Activated B cell treated with CpG ODN at 0.5 μM for 24 hours (primary cell): ENCODE results near the gene ALPL. TPM values are rescaled to one million over a fixed set of nuclear protein-coding genes. Genes with fewer than 3 reads are reported as not detected.

Experiments used
- ATAC-seq: fragments of 200-7000 bp; cut with Tn5 transposase; one replicate; pipeline ENCODE4 v1.10.0; 2021; ENCODE audit warnings: low read depth, mild to moderate bottlenecking, moderate library complexity
- CTCF ChIA-PET: fragments of 350-600 bp; sonication (Branson Sonifier 250); formaldehyde crosslinking; loops from one replicate; lab custom pipeline; 2021; ENCODE audit warnings: antibody characterized with exemption; lab: Charles Lee
- POLR2A ChIA-PET: fragments of 350-600 bp; sonication (Branson Sonifier 250); formaldehyde crosslinking; loops from one replicate; lab custom pipeline; 2021; ENCODE audit warnings: antibody characterized with exemption; lab: Charles Lee
- DNase-seq: peaks from one replicate; pipeline ENCODE4 v3.0.0; 2022
- H3K27ac Mint-ChIP-seq: one replicate; pipeline ENCODE4 v1.8.0; 2020; ENCODE audit warnings: mixed read lengths
- H3K27me3 Mint-ChIP-seq: one replicate; pipeline ENCODE4 v1.8.0; 2021; ENCODE audit warnings: mixed read lengths
- H3K36me3 Mint-ChIP-seq: one replicate; pipeline ENCODE4 v1.8.0; 2021; ENCODE audit warnings: low read depth, mixed read lengths
- H3K4me1 Mint-ChIP-seq: one replicate; pipeline ENCODE4 v1.8.0; 2021; ENCODE audit warnings: mixed read lengths
- H3K4me3 Mint-ChIP-seq: one replicate; pipeline ENCODE4 v1.8.0; 2020; ENCODE audit warnings: mild to moderate bottlenecking, mixed read lengths
- H3K9me3 Mint-ChIP-seq: one replicate; pipeline ENCODE4 v1.8.0; 2020; ENCODE audit warnings: mixed read lengths
- CTCF ChIP-seq: fragments of 200-600 bp; IDR thresholded peaks from one replicate; pipeline ENCODE4 v1.8.0; 2022; ENCODE audit warnings: antibody characterized with exemption, mild to moderate bottlenecking
- intact Hi-C: fragments of 100-400 bp; cut with micrococcal nuclease; formaldehyde crosslinking; loops from one replicate; pipeline ENCODE4 v1.15.1; 2024
- total RNA-seq: library from RNA; stranded (reverse); gene quantifications from 2 replicates; pipeline ENCODE4 v1.2.3, GENCODE V29; 2022

ALPL gene
- total RNA-seq, 1 donor from 2014 or later = 14.7 TPM

- no peak for TF ChIP-seq CTCF
- intact Hi-C loops = no loop called here
- Mint-ChIP-seq H3K4me1 (no peaks in the 10 kb centered on the region), H3K4me3 (no peak overlapping the region), H3K27ac (no peak overlapping the region), H3K36me3 (no peaks in the 10 kb centered on the region), H3K9me3 (no peaks in the 10 kb centered on the region), H3K27me3 (no peaks in the 10 kb centered on the region)
- CTCF ChIA-PET = no interaction called here
- POLR2A ChIA-PET = no interaction called here
- DNase-seq (no peak), ATAC-seq (no peak)
Observed at GRCh38 chr1:21546122-21546825, 37.1 kb downstream of the ALPL start.

- peaks cover 2% of the 10 kb centered on the region for H3K27me3 Mint-ChIP-seq
Observed at GRCh38 chr1:21547876-21548275, 38.7 kb downstream of the ALPL start.

GRCh38 chr1:21550097-21550496 lies 40.9 kb downstream of the ALPL start:
- no peaks in the 10 kb centered on the region for H3K9me3 Mint-ChIP-seq
- no peaks in the 10 kb centered on the region for H3K36me3 Mint-ChIP-seq
- CTCF ChIA-PET = no interaction called here
- no peak overlapping the region for H3K27ac Mint-ChIP-seq
- peaks cover 9% of the 10 kb centered on the region for H3K4me1 Mint-ChIP-seq
- H3K27me3 Mint-ChIP-seq = peaks cover 2% of the 10 kb centered on the region
- POLR2A ChIA-PET = no interaction called here
- no peak overlapping the region for H3K4me3 Mint-ChIP-seq
- ATAC-seq (no peak), DNase-seq (no peak)
- intact Hi-C loops = no loop called here
- TF ChIP-seq CTCF = no peak

More at GRCh38 chr1:21547876-21548275, 38.7 kb downstream of the ALPL start:
- intact Hi-C loops = no loop called here
- no peaks in the 10 kb centered on the region for H3K9me3 Mint-ChIP-seq
- no peak overlapping the region for H3K27ac Mint-ChIP-seq
- peaks cover 2% of the 10 kb centered on the region for H3K4me1 Mint-ChIP-seq
- CTCF ChIA-PET = interaction anchor here (1.2 kb wide), 1 partner anchor 37 kb away, joined by 3 read pairs; no protein-coding TSS in a partner anchor
- no peak overlapping the region for H3K4me3 Mint-ChIP-seq
- ATAC-seq (no peak), DNase-seq (no peak)
- H3K36me3 Mint-ChIP-seq = no peaks in the 10 kb centered on the region
- TF ChIP-seq CTCF = no peak
- POLR2A ChIA-PET = no interaction called here

- no peak for DNase-seq
- intact Hi-C loops = no loop called here
- H3K27ac Mint-ChIP-seq = no peak overlapping the region
- H3K27me3 Mint-ChIP-seq = peaks cover 2% of the 10 kb centered on the region
- POLR2A ChIA-PET = no interaction called here
- no peak for TF ChIP-seq CTCF
- peaks cover 9% of the 10 kb centered on the region for H3K4me1 Mint-ChIP-seq
- no peak for ATAC-seq
- no peaks in the 10 kb centered on the region for H3K36me3 Mint-ChIP-seq
- H3K9me3 Mint-ChIP-seq = no peaks in the 10 kb centered on the region
- H3K4me3 Mint-ChIP-seq = no peak overlapping the region
- CTCF ChIA-PET = no interaction called here
Observed at GRCh38 chr1:21550866-21551475, 41.7 kb downstream of the ALPL start.

GRCh38 chr1:21552715-21553114 lies 43.5 kb downstream of the ALPL start:
- DNase-seq = no peak
- peaks cover 9% of the 10 kb centered on the region for H3K4me1 Mint-ChIP-seq
- ChIA-PET CTCF (no interaction called here), POLR2A (no interaction called here)
- ATAC-seq = no peak
- H3K27ac Mint-ChIP-seq = no peak overlapping the region
- H3K27me3 Mint-ChIP-seq = peaks cover 5% of the 10 kb centered on the region
- intact Hi-C loops = no loop called here
- no peaks in the 10 kb centered on the region for H3K9me3 Mint-ChIP-seq
- no peak for TF ChIP-seq CTCF
- no peak overlapping the region for H3K4me3 Mint-ChIP-seq
- no peaks in the 10 kb centered on the region for H3K36me3 Mint-ChIP-seq
